GM23248 (cell line): Measurements from ENCODE around the gene CARM1.

ENCODE experiments used
- EZH2 ChIP-seq: fragments of 200-600 bp; sonication (generic); IDR thresholded peaks from 2 replicates; pipeline ENCODE4 v1.6.1; 2018; ENCODE audit warnings: antibody characterized with exemption, mild to moderate bottlenecking; ENCODE audit not compliant: insufficient read depth, poor library complexity, severe bottlenecking
- EZH2phosphoT487 ChIP-seq: fragments of 200-600 bp; sonication (generic); IDR thresholded peaks from 2 replicates; pipeline ENCODE4 v1.6.1; 2018; ENCODE audit warnings: antibody characterized with exemption, moderate library complexity, mild to moderate bottlenecking, low read depth; ENCODE audit not compliant: insufficient read depth

DNA sequence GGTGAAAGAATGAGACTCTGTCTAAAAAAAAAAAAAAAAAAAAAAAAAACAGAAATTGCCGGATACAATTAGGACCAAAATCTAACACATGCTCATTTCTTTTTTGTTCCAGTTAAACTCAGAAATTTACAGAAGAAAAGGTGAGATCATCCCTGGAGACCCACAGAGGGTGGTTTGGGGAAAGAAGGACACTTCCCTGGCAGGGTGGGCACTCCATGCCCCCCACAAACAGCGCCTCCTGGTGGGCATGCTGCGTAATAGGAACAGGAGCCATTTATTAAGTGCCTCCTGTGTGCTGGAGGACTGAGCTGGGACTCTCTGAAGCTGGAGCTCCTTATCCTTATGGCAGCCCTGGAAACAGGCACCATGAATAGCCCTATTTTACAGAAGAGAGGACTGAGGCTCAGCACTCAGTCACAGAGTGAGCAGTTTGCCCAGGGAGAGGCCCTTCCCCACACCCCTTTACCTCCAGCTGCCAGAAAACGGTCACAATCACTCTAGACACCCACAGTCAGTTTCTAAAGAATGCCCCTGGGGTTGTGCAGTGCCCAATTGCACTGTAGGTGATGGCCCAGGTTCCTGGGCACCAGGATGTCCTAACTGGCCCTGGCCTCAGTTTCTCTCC is 13.0 kb upstream of the CARM1 start:
- no peak for TF ChIP-seq EZH2
- no peak for TF ChIP-seq EZH2phosphoT487
